GM18508 (cell line): ENCODE data around the gene TIGIT.

Experiments
- ATAC-seq: cut with Tn5 transposase; IDR thresholded peaks from one replicate; pipeline ENCODE4 v1.9.1; 2021; ENCODE audit warnings: moderate number of reproducible peaks; ENCODE audit not compliant: insufficient read depth, unreplicated experiment

TIGIT gene

DNA sequence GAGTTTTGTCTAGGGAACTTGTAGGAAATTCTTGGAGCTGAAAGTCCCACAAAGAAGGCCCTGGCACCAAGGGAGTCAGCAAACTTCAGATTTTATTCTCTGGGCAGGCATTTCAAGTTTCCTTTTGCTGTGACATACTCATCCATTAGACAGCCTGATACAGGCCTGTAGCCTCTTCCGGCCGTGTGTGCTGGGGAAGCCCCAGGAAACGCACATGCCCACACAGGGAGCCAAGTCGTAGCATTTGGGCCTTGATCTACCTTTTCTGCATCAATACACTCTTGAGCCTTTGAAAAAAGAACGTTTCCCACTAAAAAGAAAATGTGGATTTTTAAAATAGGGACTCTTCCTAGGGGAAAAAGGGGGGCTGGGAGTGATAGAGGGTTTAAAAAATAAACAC, 15.0 kb downstream of the TIGIT start:
- no peak for ATAC-seq

DNA sequence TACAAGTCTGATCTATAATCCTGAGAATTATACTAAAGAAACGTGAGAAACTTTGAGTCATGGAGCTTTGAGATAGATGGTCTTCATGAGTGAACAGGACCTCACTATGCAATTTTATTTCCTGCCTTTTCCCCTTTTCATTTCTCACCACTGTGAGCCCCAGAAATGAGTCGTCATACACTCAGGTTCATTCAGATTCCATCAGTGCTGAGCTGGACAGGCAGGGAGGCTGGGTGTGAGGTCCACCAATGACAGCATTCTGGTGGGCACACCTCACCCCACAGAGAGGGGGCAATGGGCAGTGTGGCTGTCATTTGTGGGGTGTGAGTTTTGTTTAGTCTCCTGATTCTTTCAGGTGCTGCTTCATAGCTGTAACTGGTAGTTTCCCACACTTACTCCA, 16.9 kb downstream of the TIGIT start:
- no peak for ATAC-seq

DNA sequence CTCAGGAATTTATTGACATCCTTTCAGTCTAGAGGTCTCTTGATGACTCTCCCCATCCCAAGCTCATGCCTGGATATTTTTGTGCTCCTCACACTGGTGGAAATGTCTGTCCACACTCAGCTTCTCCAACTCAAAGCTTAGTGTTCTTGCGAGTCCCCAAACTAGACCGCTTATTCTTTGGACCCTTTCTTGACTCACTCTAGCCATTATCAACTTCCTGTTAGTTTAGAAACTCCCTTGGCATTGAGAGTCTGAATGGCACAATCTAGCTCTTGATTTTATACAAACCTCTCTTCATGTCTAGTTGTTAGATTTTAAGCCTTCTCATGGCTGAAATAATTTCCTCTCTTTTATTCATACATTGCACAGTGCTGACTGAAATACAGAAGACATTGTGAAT, 19.6 kb downstream of the TIGIT start:
- ATAC-seq: no peak

DNA sequence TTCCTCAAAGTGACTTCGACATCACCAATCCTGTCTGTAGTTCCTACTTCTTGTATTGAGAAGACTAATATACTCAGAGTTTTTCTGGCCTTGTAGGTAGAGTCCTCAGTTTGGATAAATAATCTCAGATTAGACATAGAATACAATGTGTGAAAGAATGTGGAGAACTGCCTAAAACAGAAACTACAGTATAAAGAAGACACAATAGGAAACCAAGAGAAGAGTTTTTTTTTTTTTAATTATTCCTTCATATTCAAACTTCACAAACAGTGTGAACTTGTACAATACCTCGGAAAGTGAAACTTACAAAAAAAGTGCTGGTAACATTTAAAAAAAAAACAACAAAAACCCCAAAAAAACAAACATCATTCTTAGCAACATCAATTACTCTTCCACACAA, 20.5 kb downstream of the TIGIT start:
- ATAC-seq: no peak

DNA sequence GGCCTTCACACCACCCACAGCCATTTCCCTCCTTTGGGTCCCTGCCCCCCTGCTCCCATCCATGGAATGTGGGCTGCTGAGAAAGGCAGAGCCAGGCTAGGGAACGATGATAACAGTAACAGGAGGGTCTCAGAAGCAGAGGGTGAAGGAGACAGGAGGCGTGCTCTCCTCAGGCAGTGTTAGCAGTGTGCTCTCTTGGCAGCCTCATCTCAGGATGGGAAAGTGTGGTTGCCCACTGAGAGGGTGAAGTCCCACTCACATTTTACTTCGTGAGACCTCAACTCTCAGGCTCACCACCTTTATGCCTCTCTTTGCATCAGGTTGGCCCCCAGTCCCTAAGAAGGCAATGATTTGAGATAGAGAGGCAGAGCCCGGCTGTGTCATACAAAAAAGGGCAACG, 24.5 kb downstream of the TIGIT start:
- ATAC-seq: no peak

DNA sequence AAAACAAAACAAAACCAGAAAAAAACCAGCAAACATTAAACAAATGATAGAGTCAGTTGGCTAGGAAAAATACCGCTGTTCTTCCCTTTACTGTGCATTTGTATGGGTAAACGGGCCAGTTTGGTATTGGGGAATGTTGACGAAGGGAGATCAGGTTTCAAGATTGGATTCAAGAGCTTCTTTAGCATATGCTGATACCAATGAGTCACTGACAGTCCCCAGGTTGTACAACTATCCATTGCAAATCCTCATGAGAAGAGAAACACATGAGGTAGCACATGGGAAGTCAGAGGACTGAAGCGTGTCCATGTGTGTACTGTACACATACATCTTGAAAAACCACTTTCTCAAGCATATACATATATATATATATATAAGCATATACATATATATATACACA, 25.6 kb downstream of the TIGIT start:
- ATAC-seq: no peak

DNA sequence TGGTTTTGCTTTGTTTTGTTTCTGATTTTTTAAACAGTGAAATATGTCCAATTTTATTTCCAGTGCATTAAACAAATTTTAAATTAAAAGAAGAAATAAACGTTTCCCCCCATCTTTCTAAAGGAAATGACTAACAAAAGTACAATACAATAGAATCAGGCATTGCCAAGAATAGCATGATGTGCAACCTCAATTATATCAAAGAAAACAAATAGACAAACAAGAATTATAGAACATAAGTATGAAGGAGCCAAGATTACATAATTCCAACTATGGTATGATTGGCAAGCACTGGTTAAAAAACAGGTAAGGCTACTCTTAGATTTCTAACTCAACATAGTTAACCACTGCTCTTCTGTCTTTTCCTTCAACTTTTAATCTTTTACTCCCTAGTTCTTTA, 26.4 kb downstream of the TIGIT start:
- ATAC-seq: no peak

DNA sequence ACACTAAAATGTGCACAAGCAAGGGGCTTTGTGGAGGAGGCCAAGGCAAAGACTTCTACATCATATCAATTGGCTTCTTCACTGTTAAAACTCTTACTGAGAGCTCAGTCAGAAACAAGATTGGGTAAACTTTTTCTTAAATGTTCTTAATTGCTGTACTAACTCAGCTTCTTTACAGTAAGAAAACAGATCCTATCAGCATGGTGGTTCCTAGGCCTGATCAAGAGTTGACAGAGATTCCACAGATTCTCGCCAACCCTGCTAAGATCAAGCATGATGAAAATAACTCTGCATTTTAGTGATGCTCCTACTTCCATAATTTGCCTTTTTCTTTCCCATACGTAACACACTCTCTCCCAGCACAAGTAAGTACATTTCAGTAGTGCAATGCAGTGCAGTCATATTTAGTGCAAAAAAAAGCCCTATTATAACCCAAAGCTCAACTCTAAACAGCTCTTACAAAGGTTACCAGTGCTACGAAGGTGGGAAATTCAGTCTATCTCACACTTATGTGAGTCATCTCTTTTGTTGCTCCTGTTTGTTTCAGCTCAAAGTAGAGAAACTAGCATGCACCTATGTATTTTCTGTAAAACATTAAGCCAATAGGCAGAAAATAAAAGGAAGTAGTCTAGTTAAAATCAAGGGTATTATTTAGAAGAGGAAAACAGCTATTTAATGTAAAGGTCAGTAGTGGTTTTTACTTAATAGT, 29.9 kb downstream of the TIGIT start:
- peak; percentile 78 for ATAC-seq

DNA sequence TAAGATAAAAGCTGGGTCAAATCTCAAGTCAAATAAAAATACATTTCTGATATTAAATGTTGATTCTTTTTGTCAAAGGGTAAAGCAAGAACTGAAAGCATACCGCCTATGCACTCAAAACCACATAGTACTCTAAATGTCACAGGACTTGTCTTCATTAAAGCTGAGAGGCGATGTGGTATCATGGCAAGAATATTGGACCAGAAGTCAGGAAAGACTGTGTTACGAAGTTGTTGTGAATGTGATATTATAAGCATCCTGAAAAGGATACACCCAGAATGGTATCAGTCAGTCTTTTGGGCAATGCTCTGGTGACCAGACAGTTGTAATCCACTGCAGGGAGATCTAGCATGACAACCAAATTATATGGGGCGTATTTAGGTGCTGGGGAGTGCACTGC, 33.8 kb downstream of the TIGIT start:
- no peak for ATAC-seq

DNA sequence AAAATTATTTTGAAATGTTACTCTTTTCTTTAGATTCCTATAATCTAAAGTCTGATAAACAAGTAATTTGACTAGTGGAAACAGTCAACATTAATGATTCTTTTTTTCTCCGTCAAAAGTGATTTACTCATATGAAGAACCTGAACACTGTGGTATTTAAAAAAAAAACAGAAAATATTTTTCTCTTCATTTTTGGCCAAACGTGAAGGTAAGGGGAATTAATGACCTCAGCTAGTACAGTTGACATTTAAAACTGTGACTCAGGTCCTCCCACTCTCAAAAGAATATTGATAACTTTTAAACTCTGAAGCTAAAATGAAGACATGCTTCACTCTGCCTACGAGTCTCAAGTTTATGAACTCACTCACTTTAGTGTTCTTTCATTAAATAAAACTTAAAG, 34.5 kb downstream of the TIGIT start:
- no peak for ATAC-seq

DNA sequence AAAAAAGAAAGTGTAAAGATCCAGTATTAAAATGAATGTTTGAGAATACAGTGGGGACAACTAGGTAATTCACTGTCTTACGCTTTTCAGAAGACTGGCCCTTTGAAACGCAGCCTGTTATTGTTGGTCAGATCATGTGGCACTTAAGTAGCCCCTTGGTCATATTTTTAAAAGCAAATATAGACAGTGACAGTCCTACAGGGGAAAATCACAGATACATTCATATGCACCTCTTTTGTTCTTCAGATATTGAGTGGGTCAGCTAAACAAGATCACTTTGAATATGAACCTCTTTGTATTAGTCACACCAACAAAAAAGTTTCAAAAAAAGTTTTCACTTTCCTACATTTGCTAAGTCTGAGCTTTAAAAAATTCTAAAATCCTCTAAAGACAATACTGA, 36.0 kb downstream of the TIGIT start:
- no peak for ATAC-seq

DNA sequence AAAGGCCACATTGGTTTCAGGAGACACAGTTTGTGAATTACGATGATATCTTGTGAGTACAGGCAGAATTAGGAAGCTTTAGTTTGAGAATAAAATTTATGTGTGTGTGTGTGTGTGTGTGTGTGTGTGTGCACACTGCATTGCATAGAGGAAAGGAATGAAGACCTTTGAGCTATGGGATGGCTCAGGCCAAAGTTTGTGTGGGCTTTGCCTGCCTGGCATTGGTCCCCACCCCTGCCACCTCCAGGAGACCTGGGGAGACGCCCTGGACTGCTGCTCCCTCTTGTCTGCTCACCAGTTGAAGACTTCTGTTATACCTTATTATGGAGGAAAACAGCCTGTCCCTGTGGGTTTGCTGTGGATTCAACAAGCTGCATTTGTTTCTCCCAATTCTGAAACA, 37.2 kb downstream of the TIGIT start:
- no peak for ATAC-seq

DNA sequence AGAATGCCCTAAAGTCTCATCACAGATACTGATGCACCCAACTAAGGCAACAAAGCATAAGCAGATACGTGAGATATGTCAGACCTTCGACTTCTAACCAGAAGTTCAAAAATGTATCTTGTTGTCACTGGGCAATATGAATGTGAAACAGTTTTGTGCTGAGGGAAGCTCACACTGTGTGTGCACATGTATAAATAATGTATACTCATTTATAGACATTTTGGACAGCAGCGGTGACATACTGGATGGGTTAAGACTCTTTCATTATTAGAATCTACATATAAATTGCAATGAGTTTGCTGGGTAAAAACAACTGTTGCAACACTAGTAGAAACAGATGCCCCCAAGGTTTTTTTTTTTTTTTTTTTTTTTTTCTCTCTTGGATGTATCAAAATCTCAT, 37.9 kb downstream of the TIGIT start:
- no peak for ATAC-seq

DNA sequence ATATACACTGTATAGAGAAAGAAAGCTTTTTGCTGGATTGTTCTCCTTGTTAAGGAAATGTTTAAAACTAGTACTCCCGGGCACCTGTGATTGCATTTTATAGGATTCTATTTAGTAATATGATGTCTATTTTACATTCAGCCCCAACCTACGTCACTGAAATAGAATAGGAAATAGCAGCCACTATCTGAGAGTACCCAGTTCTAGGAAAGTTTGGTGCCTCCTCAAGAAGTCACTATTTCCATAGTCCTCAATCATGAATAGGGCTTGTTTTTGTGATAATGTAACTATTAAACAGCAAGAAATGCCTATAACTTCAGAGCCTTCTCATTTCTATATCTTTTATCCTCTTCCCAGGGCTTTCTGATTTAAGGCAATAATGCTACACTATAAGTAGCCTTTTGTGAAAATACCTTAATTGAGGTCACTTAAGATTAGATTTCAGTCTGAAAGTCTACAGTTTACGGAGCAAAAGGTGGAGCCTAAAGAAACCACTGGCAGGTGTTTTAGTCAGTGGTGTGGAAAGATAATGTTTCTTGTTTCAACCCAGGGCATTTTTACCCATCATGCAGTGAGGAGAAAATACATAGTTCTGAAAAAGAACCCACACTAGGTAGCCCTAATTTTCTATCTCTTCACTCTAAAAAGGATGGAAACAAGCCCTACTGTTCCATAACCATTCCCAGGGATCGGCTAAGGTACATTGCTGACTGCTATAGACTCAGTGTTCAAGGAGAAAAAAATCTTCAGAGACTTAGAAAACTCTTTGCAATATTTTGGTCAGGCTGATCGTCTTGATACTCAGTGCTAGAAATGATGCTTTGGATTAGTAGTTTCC, 38.7 kb downstream of the TIGIT start:
- no peak for ATAC-seq

DNA sequence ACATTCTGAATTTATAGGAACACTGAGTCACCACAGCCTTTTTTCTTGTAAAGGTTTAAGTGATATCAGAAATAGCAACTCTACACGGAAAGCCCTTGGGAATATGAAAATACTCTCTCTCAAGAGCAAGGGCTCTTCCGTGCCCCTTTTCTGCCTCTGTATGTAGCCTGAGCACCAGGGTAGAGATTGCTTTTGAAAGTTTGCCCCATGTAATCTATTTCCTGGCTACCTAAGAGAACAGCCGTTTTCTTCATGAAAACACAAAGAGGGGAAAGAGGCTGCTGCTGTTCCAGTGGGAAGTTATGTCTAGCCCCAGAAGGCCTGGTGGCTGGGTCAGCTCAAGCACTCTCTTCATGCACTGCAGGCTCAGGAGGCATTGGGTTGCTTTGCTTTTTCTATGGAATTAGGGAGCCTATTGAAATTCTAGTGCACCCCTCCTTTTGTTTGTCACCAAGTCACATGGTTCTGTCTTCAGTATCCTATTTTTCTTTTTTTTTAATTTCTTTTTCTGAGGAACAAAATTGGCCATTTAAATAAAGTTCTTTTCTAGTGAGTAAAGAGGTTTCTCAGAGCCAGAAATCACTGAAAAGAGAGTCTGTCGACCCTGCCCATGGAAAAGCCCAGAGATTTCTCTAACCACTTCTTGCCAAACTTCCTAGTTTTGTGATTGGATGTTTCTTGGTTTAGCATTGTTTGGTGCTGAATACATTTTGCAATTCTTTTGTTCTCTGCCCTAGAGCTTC, 39.5 kb downstream of the TIGIT start:
- ATAC-seq: no peak

DNA sequence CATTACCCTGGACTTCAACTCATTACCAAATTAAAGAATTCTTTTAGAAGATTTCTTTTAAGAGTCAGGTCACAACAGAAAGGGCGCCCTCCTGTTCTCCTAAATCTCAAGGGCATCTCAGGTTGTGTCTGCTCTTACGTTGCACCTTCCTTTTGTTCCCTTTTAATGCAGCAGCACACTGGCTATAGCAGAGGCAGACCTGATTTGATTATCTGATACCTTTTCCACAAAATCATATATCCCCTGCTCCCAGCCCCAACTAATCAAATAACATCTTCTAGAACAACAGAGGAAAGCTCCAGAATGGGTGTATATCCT, 40.1 kb downstream of the TIGIT start:
- no peak for ATAC-seq

DNA sequence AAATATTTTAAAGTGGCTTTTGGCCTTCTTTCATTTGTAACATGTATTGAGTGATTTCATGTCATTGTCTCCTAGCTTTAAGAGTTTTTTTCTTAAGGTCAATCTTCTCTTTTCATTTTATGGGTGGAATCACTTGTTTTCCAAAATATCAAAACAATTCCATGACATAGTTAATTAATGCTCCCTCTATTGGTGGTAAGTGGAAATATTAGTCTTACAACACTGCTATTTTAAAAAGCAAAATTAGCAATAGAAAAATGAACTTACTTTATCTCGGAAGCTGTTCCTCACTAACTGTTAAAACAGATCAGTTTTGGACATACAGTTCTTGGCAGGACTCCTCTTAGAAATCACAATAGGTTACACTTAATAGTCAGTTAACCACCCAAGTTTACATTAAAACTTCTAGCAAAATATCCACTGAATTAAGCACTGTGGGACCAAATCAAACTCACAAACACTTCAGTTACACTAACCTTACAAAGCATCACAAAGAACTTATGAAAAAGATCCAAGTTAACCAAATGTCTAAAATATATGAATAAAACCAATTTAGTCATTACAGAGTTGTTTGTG, 42.4 kb downstream of the TIGIT start:
- no peak for ATAC-seq

DNA sequence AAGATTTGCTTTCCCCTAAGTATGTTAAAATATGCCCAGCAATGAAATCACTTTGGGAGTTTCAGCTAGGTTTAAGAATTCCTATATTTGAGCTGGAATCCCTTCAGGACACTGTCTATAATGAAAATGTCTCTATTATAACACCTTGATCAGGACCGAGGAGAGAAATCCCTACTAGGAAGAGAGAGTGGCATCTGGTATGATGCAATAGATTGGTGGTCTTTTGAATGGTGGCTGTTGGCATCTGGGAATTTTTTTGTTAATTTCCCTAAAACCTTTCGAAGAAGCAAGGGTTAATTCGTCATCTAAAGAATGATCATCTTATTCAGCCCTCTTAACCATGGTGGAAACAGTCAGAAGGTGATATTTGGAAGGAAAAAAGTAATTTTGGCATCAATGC, 43.0 kb downstream of the TIGIT start:
- no peak for ATAC-seq

DNA sequence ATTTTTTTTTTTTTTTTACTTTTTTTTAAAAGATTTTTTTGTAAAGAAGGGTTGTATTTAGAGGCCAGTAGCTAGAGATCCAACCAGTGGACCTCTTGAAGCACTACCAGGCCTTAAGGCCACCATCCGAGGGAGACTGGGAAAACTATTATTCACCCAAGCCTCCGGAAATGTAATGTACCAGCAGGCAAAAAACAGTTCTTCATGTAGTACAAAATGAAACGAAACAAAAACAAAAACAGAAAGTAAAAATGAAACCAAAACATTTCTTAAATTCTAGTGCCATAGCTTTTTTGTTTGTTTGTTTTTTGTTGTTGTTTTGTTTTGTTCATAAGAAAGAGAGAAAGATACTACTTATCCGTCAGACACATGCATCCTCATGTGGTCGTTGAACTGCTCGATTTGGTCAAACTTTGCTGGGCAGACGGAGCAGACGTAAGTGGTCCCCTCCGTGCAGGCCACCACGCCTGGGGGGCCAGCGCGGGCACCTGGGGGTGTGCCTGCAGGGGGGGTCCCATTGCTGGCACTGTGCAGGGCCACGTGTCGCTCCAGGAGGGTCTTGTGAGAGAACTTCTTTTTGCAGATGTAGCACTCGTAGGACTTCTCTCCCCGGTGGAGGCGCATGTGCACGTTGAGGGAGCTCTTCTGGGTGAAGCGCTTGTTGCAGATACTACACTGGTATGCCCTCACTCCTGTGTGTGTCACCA, 45.0 kb downstream of the TIGIT start:
- ATAC-seq: no peak

DNA sequence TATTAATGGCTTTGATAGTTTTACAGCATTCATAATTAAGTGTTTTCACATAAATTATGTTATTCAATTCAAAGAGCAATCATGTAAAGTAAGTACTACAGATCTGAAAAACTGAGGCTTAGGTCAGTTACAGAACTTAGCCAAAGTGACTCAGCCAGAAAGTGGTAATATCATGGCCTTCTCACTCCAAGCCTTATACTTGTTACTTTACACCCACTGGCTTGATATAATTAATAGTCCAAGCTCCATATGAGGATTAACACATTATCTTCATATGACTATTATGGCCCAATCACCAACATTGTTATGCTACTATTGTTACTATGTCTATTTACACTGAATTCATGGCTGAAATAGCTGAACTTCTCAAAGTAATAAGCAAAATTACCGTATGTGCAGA, 50.7 kb downstream of the TIGIT start:
- ATAC-seq: no peak

DNA sequence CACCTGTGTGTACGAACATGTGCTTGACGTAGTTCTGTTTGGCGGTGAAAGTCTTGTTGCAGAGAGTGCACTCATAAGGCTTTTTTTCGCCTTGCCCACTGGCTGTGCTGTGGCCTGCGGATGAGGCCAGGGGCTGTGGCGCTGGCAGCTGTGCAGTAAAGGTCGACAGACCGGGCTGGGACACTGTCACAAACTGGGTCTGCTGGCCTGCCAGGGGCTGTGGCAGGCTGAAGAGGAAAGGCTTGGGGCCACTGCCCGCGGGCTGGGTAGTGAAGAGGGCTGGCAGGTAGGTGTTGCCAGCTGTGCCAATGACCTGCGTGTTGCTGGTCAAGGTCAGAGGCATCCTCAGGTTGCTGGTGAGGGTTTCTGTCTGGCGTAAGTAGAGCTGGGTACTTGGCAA, 56.4 kb downstream of the TIGIT start:
- no peak for ATAC-seq
